ENCODE measurements around the gene OSGIN1.

OSGIN1 gene

DNA sequence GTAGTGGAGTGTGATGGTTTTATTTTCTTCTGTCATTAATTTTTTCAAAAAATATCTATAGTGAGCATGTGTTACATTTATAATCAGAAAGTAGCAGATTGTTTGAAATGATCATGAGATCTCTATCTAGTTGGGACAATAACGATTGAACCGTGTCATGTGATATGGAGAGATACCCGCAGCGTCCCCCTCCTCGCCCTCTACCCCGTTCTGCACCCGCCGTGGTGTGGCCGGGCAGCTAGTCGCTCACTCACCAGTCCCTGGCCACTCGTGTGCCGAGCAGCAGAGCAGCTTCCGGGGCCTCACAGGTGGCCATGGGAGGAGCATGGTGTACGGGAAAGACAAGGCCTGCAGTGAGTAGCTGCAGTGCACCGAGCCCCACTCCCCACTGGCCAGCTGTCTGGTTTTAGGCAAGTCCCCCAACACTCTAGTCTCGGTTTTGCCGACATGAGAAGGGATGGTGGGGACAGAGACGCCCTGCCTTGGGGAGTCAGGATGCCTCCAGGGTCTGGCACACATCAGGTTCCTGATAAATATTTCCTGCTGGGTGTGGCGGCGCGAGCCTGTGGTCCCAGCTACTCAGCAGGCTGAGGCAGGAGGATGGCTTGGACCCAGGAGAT, 38.8 kb upstream of the OSGIN1 start:
- Histone ChIP-seq H3K4me3 (ENCODE audit: low read length in 2 of 2) (no peak overlapping the region), H3K36me3 (ENCODE audit: control insufficient read depth in 2 of 2, insufficient read depth in 2 of 2, low read length in 2 of 2) (peaks cover 57 to 74% of the 10 kb centered on the region in 2 donors), H3K9me3 (ENCODE audit: control insufficient read depth in 2 of 2, low read length in 2 of 2) (no peaks in the 10 kb centered on the region), H3K27me3 (ENCODE audit: control insufficient read depth in 2 of 2, insufficient read depth in 2 of 2, low read length in 2 of 2) (no peaks in the 10 kb centered on the region), H3K4me1 (ENCODE audit: control insufficient read depth in 2 of 2, insufficient read depth in 2 of 2, low read length in 2 of 2) (no peaks in the 10 kb centered on the region), H3K27ac (ENCODE audit: low read depth in 2 of 2, low read length in 2 of 2) (no peak overlapping the region), H3K9ac (ENCODE audit: low read depth in 1 of 2, low read length in 2 of 2) (no peak overlapping the region)

DNA sequence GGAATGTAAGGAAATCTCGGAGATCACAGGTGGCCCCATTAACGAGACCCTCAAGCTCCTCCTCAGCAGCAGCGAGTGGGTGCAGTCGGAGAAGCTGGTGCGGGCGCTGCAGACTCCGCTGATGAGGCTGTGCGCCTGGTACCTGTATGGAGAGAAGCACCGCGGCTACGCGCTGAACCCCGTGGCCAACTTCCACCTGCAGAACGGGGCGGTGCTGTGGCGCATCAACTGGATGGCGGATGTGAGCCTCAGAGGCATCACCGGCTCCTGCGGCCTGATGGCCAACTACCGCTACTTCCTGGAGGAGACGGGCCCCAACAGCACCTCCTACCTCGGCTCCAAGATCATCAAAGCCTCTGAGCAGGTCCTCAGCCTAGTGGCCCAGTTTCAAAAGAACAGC, 38.0 kb upstream of the OSGIN1 start:
- Histone ChIP-seq H3K9me3 (ENCODE audit: control insufficient read depth in 2 of 2, low read length in 2 of 2) (no peaks in the 10 kb centered on the region), H3K4me1 (ENCODE audit: control insufficient read depth in 2 of 2, insufficient read depth in 2 of 2, low read length in 2 of 2) (no peaks in the 10 kb centered on the region), H3K4me3 (ENCODE audit: low read length in 2 of 2) (no peak overlapping the region), H3K36me3 (ENCODE audit: control insufficient read depth in 2 of 2, insufficient read depth in 2 of 2, low read length in 2 of 2) (peaks cover 62 to 77% of the 10 kb centered on the region in 2 donors), H3K27ac (ENCODE audit: low read depth in 2 of 2, low read length in 2 of 2) (no peak overlapping the region), H3K27me3 (ENCODE audit: control insufficient read depth in 2 of 2, insufficient read depth in 2 of 2, low read length in 2 of 2) (no peaks in the 10 kb centered on the region), H3K9ac (ENCODE audit: low read depth in 1 of 2, low read length in 2 of 2) (no peak overlapping the region)

DNA sequence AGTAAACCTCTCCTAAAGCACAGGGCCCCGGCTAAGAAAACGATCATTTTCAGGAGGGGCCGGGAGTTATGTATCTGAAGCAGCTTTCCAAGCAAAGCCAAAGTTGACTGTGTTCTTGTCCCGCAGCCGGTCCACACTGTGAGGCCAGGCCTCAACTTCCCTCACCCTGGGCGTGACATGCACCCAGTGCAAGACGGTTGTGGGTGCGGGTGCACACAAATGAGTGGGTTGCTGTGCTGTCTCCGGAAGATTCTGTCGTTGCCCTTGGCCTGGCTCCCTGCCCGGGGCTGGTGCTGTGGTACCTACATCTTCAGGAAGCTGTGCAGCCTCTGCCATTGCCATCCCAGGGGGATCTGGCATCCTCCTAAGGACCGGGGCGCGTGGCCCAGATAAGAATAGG, 37.5 kb upstream of the OSGIN1 start:
- H3K36me3 ChIP-seq (ENCODE audit: control insufficient read depth in 2 of 2, insufficient read depth in 2 of 2, low read length in 2 of 2), result peaks cover 66 to 79% of the 10 kb centered on the region in 2 donors
- H3K27ac ChIP-seq (ENCODE audit: low read depth in 2 of 2, low read length in 2 of 2), result no peak overlapping the region
- no peaks in the 10 kb centered on the region for H3K9me3 ChIP-seq (ENCODE audit: control insufficient read depth in 2 of 2, low read length in 2 of 2)
- no peak overlapping the region for H3K4me3 ChIP-seq (ENCODE audit: low read length in 2 of 2)
- no peak overlapping the region for H3K9ac ChIP-seq (ENCODE audit: low read depth in 1 of 2, low read length in 2 of 2)
- H3K27me3 ChIP-seq (ENCODE audit: control insufficient read depth in 2 of 2, insufficient read depth in 2 of 2, low read length in 2 of 2), result no peaks in the 10 kb centered on the region
- no peaks in the 10 kb centered on the region for H3K4me1 ChIP-seq (ENCODE audit: control insufficient read depth in 2 of 2, insufficient read depth in 2 of 2, low read length in 2 of 2)

DNA sequence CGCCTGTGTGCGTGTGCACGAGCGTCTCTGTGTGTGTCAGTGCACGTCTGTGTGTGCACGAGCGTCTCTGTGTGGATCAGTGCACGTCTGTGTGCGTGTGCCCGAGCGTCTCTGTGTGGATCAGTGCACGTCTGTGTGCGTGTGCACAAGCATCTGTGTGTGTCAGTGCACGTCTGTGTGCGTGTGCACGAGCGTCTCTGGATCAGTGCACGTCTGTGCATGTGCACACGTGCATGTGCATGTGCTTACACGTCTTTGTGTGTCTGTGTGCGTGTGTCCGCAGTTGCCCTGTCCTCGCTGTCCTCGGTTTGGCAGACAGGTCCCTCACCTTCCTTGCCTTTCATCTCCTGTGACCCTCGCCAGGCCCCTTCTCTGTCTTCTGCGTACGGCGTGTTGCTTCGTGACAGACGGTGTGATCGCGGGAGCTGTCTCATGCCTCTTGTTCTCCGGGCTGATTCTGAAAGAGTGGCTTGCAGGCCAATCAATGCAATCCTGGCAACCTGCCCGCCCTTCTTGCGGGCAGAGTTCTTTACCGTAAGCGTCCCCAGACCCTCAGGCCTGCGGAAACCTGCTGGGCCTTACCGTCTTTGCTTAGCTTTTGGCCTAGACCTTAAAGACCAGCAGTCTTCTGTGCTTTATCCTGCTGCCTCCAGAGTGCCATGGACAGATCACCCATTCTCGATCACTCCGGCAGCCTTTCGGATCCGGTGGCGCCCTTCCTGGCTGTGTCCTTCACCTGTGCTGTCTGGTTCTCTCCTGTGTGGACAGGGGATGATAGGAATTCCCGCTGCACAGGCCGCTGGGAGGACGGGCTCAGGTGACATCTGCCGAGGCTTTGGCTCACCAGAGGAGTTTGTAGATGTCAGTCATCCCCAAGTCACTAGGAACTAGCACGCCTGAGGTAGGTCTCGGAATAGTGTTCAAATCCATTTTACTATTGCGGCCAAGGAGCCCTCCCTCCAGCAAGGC, 35.6 kb upstream of the OSGIN1 start:
- Histone ChIP-seq H3K27me3 (ENCODE audit: control insufficient read depth in 2 of 2, insufficient read depth in 2 of 2, low read length in 2 of 2) (no peaks in the 10 kb centered on the region), H3K4me3 (ENCODE audit: low read length in 2 of 2) (no peak overlapping the region), H3K4me1 (ENCODE audit: control insufficient read depth in 2 of 2, insufficient read depth in 2 of 2, low read length in 2 of 2) (no peaks in the 10 kb centered on the region), H3K36me3 (ENCODE audit: control insufficient read depth in 2 of 2, insufficient read depth in 2 of 2, low read length in 2 of 2) (peaks cover 61 to 70% of the 10 kb centered on the region in 2 donors), H3K27ac (ENCODE audit: low read depth in 2 of 2, low read length in 2 of 2) (no peak overlapping the region), H3K9ac (ENCODE audit: low read depth in 1 of 2, low read length in 2 of 2) (no peak overlapping the region), H3K9me3 (ENCODE audit: control insufficient read depth in 2 of 2, low read length in 2 of 2) (no peaks in the 10 kb centered on the region)

DNA sequence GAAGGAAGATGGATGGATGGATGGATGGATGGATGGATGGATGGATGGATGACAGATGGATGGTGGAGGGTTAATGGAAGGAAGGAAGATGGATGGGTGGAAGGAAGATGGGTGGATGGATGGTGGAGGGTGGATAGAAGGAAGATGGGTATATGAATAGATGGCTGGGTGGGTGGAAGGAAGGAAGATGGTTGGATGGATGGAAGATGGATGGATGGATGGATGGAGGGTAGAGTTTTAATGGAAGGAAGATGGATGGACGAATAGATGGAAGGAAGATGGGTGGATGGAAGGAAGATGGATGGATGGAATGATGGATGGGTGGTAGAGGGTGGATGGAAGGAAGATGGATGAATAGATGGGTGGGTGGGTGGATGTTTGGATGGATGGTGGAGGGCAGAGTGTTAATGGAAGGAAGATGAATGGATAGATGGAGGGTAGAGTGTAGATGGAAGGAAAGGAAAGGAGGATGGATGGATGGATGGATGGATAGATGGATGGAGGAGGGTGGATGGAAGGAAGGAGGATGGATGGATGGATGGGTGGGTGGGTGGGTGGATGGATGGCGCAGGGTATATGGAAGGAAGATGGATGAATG, 32.0 kb upstream of the OSGIN1 start:
- Histone ChIP-seq H3K4me3 (ENCODE audit: low read length in 2 of 2) (no peak overlapping the region), H3K4me1 (ENCODE audit: control insufficient read depth in 2 of 2, insufficient read depth in 2 of 2, low read length in 2 of 2) (no peaks in the 10 kb centered on the region), H3K9me3 (ENCODE audit: control insufficient read depth in 2 of 2, low read length in 2 of 2) (no peaks in the 10 kb centered on the region), H3K9ac (ENCODE audit: low read depth in 1 of 2, low read length in 2 of 2) (no peak overlapping the region), H3K27ac (ENCODE audit: low read depth in 2 of 2, low read length in 2 of 2) (no peak overlapping the region), H3K36me3 (ENCODE audit: control insufficient read depth in 2 of 2, insufficient read depth in 2 of 2, low read length in 2 of 2) (peaks cover 39 to 43% of the 10 kb centered on the region in 2 donors), H3K27me3 (ENCODE audit: control insufficient read depth in 2 of 2, insufficient read depth in 2 of 2, low read length in 2 of 2) (no peaks in the 10 kb centered on the region)

DNA sequence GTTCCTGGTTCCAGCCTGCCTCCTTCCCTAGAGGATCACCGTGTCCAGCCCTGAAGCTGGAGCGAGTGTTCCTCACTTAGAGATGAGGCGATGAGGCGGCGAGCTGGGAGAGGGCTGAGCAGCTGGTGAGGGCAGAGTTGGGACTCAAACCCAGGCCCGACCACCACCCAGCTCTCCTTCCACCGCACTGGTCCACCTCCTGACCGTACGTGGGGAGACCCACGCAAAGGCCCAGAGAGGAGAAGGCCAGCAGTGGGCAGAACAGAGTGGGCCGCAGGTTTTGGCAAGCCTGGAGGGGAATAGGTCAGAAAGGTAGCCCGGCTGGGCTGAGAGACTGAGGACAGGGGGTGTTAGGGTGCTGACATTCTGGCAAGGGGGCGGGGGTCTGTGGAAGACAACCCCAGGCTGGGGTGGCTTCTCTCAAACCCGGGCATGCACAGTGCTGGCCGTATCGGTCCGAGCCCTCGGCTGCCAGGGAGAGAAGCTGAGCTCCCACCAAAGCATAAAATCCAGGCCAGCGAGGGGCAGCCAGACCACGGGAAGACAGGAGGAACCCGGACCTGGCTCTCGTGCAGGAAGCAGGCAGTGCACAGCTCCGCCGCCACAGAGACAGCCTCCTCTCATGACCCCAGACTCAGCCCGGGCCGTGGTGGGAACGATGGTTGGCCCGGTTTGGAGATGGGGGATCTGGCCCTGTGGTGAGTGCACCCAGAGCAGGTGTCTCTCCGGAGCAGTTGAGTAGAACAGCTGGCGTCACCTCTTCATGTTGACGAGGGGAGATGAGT, 29.3 kb upstream of the OSGIN1 start:
- H3K9me3 ChIP-seq (ENCODE audit: control insufficient read depth in 2 of 2, low read length in 2 of 2), result no peaks in the 10 kb centered on the region
- H3K27ac ChIP-seq (ENCODE audit: low read depth in 2 of 2, low read length in 2 of 2), result no peak overlapping the region
- no peak overlapping the region for H3K4me3 ChIP-seq (ENCODE audit: low read length in 2 of 2)
- no peaks in the 10 kb centered on the region for H3K27me3 ChIP-seq (ENCODE audit: control insufficient read depth in 2 of 2, insufficient read depth in 2 of 2, low read length in 2 of 2)
- H3K36me3 ChIP-seq (ENCODE audit: control insufficient read depth in 2 of 2, insufficient read depth in 2 of 2, low read length in 2 of 2), result peaks cover 17 to 22% of the 10 kb centered on the region in 2 donors
- H3K4me1 ChIP-seq (ENCODE audit: control insufficient read depth in 2 of 2, insufficient read depth in 2 of 2, low read length in 2 of 2), result no peaks in the 10 kb centered on the region
- H3K9ac ChIP-seq (ENCODE audit: low read depth in 1 of 2, low read length in 2 of 2), result no peak overlapping the region

DNA sequence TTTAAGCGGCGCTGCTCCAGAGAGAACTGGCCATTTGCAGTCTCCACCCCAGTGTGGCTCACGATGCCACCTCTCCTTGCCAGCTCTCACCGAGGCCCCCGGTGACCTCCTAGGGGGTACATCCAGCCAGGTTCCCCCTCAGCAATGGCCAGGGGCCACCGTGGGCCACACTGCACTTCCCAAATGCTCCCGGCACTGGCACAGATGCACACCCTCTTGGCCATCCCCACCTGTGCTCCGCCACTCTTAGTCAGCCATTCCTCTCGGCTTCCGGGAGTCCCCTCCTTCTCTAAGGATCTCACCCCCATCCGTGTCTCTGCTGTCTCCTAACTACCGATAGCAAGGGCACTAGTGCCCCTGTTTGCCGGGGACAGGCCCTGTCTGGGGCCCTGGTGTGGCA, 28.4 kb upstream of the OSGIN1 start:
- Histone ChIP-seq H3K36me3 (ENCODE audit: control insufficient read depth in 2 of 2, insufficient read depth in 2 of 2, low read length in 2 of 2) (peaks cover 8 to 12% of the 10 kb centered on the region in 2 donors), H3K9ac (ENCODE audit: low read depth in 1 of 2, low read length in 2 of 2) (no peak overlapping the region), H3K4me1 (ENCODE audit: control insufficient read depth in 2 of 2, insufficient read depth in 2 of 2, low read length in 2 of 2) (no peaks in the 10 kb centered on the region), H3K4me3 (ENCODE audit: low read length in 2 of 2) (no peak overlapping the region), H3K9me3 (ENCODE audit: control insufficient read depth in 2 of 2, low read length in 2 of 2) (no peaks in the 10 kb centered on the region), H3K27me3 (ENCODE audit: control insufficient read depth in 2 of 2, insufficient read depth in 2 of 2, low read length in 2 of 2) (no peaks in the 10 kb centered on the region), H3K27ac (ENCODE audit: low read depth in 2 of 2, low read length in 2 of 2) (no peak overlapping the region)

DNA sequence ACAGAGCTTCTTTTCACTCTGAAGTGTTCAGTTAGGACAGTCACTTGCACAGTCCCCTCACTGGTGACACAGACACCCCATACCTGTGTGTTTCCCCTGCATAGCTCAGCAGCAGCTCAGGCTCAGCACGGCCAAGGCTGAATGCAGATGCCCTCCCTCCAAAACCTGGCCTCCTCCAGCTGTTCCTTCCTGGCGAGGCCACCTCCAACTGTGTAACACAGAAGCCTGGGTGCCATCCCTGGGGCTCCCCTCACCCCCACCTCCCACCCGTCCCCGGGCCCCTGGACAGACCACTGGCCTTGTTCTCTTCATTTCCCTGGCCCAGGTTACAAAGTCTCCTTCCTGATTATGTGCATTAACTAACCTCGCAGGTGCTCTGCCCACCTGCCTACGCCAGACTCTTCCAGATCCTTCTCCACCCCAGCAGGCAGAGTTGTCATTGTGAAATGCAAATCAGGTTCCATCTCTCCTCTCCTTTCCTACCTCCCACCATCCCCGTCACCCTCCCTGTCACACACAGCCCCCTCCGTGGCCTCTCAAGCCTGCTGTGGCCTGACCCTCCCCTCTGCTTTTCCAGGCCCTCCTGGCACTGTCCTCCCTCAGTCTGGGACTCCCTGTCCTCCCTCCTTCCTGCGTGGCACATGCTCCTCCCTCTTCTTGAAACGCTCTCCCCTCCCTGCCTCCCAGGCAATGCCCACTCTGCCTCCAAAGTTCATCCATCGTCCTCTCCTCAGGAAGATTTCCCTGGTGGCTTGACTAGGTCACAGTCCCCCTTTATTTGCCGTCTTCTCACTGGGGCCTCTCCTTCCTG, 27.7 kb upstream of the OSGIN1 start:
- H3K9me3 ChIP-seq (ENCODE audit: control insufficient read depth in 2 of 2, low read length in 2 of 2), result no peaks in the 10 kb centered on the region
- no peak overlapping the region for H3K4me3 ChIP-seq (ENCODE audit: low read length in 2 of 2)
- H3K27me3 ChIP-seq (ENCODE audit: control insufficient read depth in 2 of 2, insufficient read depth in 2 of 2, low read length in 2 of 2), result no peaks in the 10 kb centered on the region
- H3K4me1 ChIP-seq (ENCODE audit: control insufficient read depth in 2 of 2, insufficient read depth in 2 of 2, low read length in 2 of 2), result no peaks in the 10 kb centered on the region
- H3K36me3 ChIP-seq (ENCODE audit: control insufficient read depth in 2 of 2, insufficient read depth in 2 of 2, low read length in 2 of 2), result peaks cover 2 to 6% of the 10 kb centered on the region in 2 donors
- H3K27ac ChIP-seq (ENCODE audit: low read depth in 2 of 2, low read length in 2 of 2), result no peak overlapping the region
- H3K9ac ChIP-seq (ENCODE audit: low read depth in 1 of 2, low read length in 2 of 2), result no peak overlapping the region

DNA sequence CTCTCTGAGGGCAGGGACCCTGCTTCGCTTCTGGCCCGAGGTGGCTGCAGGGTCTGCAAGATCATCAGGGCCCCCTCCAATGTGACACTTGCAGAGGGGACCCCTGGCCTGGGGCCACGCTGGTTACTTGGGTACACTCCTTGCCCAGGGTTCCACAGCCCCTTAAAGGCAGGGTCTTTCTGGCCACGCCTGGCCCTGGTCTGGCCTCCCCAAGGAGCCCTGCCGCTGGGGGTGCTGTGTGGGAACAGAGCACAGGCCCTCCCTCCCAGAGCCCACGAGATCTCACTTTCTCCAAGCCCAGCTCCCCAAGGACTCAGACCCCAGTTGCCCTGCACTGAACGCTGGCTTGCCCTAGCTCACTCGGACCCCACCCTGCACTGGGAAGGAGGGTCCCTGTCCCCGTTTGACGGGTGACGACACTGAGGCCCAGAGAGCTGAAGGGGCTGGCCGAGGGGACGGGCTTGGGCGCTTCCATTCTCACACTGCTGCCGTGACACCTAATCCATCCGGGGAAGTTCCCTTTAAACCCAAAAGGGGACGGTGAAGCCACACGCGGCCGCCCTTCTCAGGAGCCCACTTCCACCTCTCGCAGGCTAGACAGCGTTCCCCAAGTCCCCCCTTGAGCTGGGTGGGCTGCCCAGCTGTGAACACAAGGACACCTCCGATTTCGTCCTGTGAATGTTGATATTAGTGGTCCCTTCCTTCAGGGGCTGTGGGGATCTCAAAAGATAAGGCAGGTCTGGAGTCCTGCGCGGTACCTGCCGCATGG, 26.9 kb upstream of the OSGIN1 start:
- Histone ChIP-seq H3K4me3 (ENCODE audit: low read length in 2 of 2) (no peak overlapping the region), H3K4me1 (ENCODE audit: control insufficient read depth in 2 of 2, insufficient read depth in 2 of 2, low read length in 2 of 2) (no peaks in the 10 kb centered on the region), H3K27ac (ENCODE audit: low read depth in 2 of 2, low read length in 2 of 2) (no peak overlapping the region), H3K27me3 (ENCODE audit: control insufficient read depth in 2 of 2, insufficient read depth in 2 of 2, low read length in 2 of 2) (no peaks in the 10 kb centered on the region), H3K36me3 (ENCODE audit: control insufficient read depth in 2 of 2, insufficient read depth in 2 of 2, low read length in 2 of 2) (peaks cover 0 to 6% of the 10 kb centered on the region in 2 donors), H3K9me3 (ENCODE audit: control insufficient read depth in 2 of 2, low read length in 2 of 2) (no peaks in the 10 kb centered on the region), H3K9ac (ENCODE audit: low read depth in 1 of 2, low read length in 2 of 2) (no peak overlapping the region)
